HL-60 (cell line): ENCODE results near the gene TBC1D22A.

Experiments
- DNase-seq, 2 experiments: peaks; one replicate each; pipeline ENCODE4 v3.0.0-alpha.2; 2010 to 2020; ENCODE audit warnings: low read depth in 1 of 2, low spot score in 1 of 2
- H3K27ac ChIP-seq: fragments of 250-450 bp; sonication (Bioruptor Pico); replicated peaks from 2 replicates; pipeline ENCODE4 v1.5.1; 2020; ENCODE audit warnings: mild to moderate bottlenecking, moderate library complexity
- H3K27me3 ChIP-seq: fragments of 250-450 bp; sonication (Bioruptor Pico); 2 replicates; pipeline ENCODE4 v1.5.1; 2021; ENCODE audit warnings: mild to moderate bottlenecking, moderate library complexity; ENCODE audit not compliant: insufficient read depth, poor library complexity, severe bottlenecking
- H3K4me3 ChIP-seq: replicated peaks from 2 replicates; pipeline ENCODE4 v1.5.1; 2011; ENCODE audit warnings: mild to moderate bottlenecking, control low read depth, low read length; ENCODE audit not compliant: insufficient read depth
- GABPA ChIP-seq: IDR thresholded peaks from 2 replicates; pipeline ENCODE4 v1.6.1; 2012; ENCODE audit warnings: low read depth
- POLR2AphosphoS5 ChIP-seq: IDR thresholded peaks from 2 replicates; pipeline ENCODE4 v1.6.1; 2012; ENCODE audit warnings: low read depth
- SPI1 ChIP-seq: IDR thresholded peaks from 2 replicates; pipeline ENCODE4 v1.6.1; 2012; ENCODE audit warnings: low read depth, mild to moderate bottlenecking, borderline replicate concordance
- TF ChIP-seq, protein P1 (sequence below): IDR thresholded peaks from 2 replicates; pipeline ENCODE4 v1.6.1; 2012; ENCODE audit warnings: low read depth; ENCODE audit not compliant: insufficient replicate concordance
- TF ChIP-seq, protein P2 (sequence below): IDR thresholded peaks from one replicate; pipeline ENCODE4 v1.5.1; 2011; ENCODE audit warnings: low read length, control low read depth, inconsistent platforms; ENCODE audit not compliant: insufficient read depth

TBC1D22A gene

DNA sequence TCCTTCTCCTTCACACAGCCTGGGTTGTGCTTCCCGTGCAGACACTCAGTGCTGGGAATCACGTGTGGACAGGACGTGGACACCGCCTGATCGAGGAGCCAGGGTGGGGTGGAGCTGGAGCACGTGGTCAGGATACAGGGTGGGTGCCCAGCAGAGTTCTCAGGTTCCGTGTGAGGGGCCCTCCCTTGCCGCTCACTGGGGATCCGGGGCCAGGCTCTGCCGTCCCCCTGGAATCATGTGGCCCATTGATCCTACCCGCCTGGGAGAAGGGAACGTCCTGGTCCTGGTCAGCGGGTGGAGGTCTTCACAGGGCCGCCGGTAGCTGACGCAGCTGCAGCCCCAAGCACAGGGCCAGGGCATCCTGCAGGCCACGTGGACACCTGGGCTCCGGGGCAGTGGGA, 397.7 kb downstream of the TBC1D22A start:
- no peak for TF ChIP-seq POLR2AphosphoS5
- TF ChIP-seq, protein P1, sequence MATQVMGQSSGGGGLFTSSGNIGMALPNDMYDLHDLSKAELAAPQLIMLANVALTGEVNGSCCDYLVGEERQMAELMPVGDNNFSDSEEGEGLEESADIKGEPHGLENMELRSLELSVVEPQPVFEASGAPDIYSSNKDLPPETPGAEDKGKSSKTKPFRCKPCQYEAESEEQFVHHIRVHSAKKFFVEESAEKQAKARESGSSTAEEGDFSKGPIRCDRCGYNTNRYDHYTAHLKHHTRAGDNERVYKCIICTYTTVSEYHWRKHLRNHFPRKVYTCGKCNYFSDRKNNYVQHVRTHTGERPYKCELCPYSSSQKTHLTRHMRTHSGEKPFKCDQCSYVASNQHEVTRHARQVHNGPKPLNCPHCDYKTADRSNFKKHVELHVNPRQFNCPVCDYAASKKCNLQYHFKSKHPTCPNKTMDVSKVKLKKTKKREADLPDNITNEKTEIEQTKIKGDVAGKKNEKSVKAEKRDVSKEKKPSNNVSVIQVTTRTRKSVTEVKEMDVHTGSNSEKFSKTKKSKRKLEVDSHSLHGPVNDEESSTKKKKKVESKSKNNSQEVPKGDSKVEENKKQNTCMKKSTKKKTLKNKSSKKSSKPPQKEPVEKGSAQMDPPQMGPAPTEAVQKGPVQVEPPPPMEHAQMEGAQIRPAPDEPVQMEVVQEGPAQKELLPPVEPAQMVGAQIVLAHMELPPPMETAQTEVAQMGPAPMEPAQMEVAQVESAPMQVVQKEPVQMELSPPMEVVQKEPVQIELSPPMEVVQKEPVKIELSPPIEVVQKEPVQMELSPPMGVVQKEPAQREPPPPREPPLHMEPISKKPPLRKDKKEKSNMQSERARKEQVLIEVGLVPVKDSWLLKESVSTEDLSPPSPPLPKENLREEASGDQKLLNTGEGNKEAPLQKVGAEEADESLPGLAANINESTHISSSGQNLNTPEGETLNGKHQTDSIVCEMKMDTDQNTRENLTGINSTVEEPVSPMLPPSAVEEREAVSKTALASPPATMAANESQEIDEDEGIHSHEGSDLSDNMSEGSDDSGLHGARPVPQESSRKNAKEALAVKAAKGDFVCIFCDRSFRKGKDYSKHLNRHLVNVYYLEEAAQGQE: no peak
- no peak overlapping the region for H3K27ac ChIP-seq
- no peak for DNase-seq
- no peaks in the 10 kb centered on the region for H3K27me3 ChIP-seq
- H3K4me3 ChIP-seq: no peak overlapping the region

DNA sequence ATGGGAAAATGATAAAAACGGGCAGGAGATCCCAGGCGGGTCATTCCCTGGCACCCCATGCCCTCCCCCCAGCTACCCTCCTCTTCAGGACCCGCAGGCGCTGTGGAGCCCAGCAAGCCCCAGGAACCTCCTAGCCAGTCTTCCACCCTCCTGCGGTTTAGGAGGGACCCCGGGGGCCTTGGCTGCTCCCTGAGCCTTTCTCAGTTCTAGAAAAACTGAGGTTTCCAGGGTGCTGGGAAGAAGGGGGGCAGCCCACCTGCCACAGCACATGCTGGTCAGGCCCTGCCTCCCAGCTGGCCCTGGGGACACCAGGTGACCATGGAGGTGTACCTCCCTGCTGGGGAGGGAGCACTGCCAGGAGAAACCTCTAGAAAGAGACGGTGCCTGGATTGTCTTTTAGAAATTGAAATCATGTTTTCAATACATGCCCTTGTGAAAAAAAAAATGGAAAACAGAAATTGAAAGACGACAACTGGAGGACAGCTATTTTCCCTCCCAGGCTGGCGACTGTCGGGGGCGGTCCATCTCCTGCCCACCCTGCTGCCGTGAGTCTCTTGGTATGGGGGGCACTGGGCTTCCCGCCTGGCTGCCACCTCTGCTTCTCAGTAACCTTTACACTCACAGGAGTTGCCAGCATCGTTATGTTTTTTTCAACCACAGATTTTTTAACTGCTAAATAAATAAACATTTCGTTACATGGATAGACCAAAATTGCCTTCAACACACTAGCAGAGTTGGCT, 398.5 kb downstream of the TBC1D22A start:
- H3K27me3 ChIP-seq: no peaks in the 10 kb centered on the region
- no peak for DNase-seq
- no peak overlapping the region for H3K27ac ChIP-seq
- no peak overlapping the region for H3K4me3 ChIP-seq
- no peak for TF ChIP-seq GABPA
- TF ChIP-seq, protein P2, sequence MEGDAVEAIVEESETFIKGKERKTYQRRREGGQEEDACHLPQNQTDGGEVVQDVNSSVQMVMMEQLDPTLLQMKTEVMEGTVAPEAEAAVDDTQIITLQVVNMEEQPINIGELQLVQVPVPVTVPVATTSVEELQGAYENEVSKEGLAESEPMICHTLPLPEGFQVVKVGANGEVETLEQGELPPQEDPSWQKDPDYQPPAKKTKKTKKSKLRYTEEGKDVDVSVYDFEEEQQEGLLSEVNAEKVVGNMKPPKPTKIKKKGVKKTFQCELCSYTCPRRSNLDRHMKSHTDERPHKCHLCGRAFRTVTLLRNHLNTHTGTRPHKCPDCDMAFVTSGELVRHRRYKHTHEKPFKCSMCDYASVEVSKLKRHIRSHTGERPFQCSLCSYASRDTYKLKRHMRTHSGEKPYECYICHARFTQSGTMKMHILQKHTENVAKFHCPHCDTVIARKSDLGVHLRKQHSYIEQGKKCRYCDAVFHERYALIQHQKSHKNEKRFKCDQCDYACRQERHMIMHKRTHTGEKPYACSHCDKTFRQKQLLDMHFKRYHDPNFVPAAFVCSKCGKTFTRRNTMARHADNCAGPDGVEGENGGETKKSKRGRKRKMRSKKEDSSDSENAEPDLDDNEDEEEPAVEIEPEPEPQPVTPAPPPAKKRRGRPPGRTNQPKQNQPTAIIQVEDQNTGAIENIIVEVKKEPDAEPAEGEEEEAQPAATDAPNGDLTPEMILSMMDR: no peak
- TF ChIP-seq, protein P1: no peak
- no peak for TF ChIP-seq POLR2AphosphoS5
- TF ChIP-seq SPI1: no peak

DNA sequence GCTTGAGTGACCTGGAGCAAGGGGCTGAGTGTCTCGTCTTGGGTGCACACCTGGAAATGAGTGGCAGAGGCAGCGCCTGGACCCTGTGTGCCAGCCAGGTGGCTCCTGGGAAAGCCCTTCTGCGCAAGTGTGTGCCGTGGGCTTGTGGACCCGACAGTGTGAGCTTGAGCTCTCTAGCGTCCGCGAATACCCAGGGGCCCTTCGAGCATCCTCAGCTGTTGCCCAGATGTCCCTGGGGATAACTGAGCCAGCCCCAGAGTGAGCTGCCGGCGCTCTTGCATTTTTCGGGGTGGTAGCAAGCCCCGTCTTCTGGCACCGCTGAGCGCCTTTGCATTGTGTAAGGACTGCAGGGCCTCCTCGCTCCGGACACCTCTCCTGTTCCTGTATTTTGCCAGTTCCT, 399.2 kb downstream of the TBC1D22A start:
- H3K27ac ChIP-seq: no peak overlapping the region
- TF ChIP-seq, protein P1: no peak
- TF ChIP-seq, protein P2: no peak
- TF ChIP-seq POLR2AphosphoS5 (no peak), GABPA (no peak), SPI1 (no peak)
- no peaks in the 10 kb centered on the region for H3K27me3 ChIP-seq
- no peak for DNase-seq
- no peak overlapping the region for H3K4me3 ChIP-seq
